PC-3 (cell line): ENCODE measurements around the gene PAX7.

Experiments
- EZH2 ChIP-seq: fragments of 300-600 bp; sonication (generic); IDR thresholded peaks from one replicate; pipeline ENCODE4 v1.6.1; 2017; ENCODE audit warnings: antibody characterized with exemption, mild to moderate bottlenecking, low read length; ENCODE audit not compliant: unreplicated experiment
- TF ChIP-seq, protein P1 (sequence below): fragments of 300-600 bp; sonication (generic); conservative IDR thresholded peaks from 2 replicates; pipeline ENCODE4 v1.5.1; 2017; ENCODE audit warnings: antibody characterized with exemption, low read depth, mild to moderate bottlenecking, low read length

GRCh38 chr1:18651713-18652112 is 21.1 kb downstream of the PAX7 start:
- TF ChIP-seq, protein P1, sequence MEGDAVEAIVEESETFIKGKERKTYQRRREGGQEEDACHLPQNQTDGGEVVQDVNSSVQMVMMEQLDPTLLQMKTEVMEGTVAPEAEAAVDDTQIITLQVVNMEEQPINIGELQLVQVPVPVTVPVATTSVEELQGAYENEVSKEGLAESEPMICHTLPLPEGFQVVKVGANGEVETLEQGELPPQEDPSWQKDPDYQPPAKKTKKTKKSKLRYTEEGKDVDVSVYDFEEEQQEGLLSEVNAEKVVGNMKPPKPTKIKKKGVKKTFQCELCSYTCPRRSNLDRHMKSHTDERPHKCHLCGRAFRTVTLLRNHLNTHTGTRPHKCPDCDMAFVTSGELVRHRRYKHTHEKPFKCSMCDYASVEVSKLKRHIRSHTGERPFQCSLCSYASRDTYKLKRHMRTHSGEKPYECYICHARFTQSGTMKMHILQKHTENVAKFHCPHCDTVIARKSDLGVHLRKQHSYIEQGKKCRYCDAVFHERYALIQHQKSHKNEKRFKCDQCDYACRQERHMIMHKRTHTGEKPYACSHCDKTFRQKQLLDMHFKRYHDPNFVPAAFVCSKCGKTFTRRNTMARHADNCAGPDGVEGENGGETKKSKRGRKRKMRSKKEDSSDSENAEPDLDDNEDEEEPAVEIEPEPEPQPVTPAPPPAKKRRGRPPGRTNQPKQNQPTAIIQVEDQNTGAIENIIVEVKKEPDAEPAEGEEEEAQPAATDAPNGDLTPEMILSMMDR, result no peak
- TF ChIP-seq EZH2, result no peak
